A673 (cell line): ENCODE results near the gene ENTPD7. TPM values are rescaled to one million over a fixed set of nuclear protein-coding genes. Genes with fewer than 3 reads are reported as not detected.

Source experiments
- BruUV-seq: library from RNA; stranded (reverse); fragments of 400-500 nt; replicated peaks from 2 replicates; lab custom pipeline; 2021; lab: Mats Ljungman, UMichigan
- CTCF ChIA-PET: fragments of 300-600 bp; sonication (Branson Sonifier 250); formaldehyde crosslinking; loops from one replicate; lab custom pipeline; 2022; ENCODE audit warnings: antibody characterized with exemption; lab: Charles Lee
- POLR2A ChIA-PET: fragments of 300-600 bp; sonication (Branson Sonifier 250); formaldehyde crosslinking; loops from one replicate; lab custom pipeline; 2022; ENCODE audit warnings: antibody characterized with exemption; ENCODE audit not compliant: low non-redundant PET; lab: Charles Lee
- DNase-seq: peaks from one replicate; pipeline ENCODE4 v3.0.0-alpha.2; 2015; ENCODE audit warnings: low spot score
- H3K27ac ChIP-seq: fragments of 200-600 bp; sonication (generic); 2 replicates; pipeline ENCODE4 v1.5.1; 2016; ENCODE audit warnings: mixed run types, low read depth, mild to moderate bottlenecking, mixed read lengths, antibody characterized with exemption, low read length; ENCODE audit not compliant: poor library complexity, severe bottlenecking
- H3K27me3 ChIP-seq: fragments of 200-600 bp; sonication (generic); replicated peaks from 2 replicates; pipeline ENCODE4 v1.6.1; 2017; ENCODE audit warnings: mixed run types, low read depth, mild to moderate bottlenecking, mixed read lengths, antibody characterized with exemption, low read length; ENCODE audit not compliant: insufficient read depth, poor library complexity
- H3K36me3 ChIP-seq: fragments of 200-600 bp; sonication (generic); 2 replicates; pipeline ENCODE4 v1.6.1; 2016; ENCODE audit warnings: mixed run types, mild to moderate bottlenecking, mixed read lengths, antibody characterized with exemption, low read length; ENCODE audit not compliant: insufficient read depth, poor library complexity, severe bottlenecking
- H3K4me1 ChIP-seq: fragments of 200-600 bp; sonication (generic); 2 replicates; pipeline ENCODE4 v1.6.1; 2017; ENCODE audit warnings: mixed run types, mild to moderate bottlenecking, mixed read lengths, antibody characterized with exemption, low read length; ENCODE audit not compliant: insufficient read depth, poor library complexity, severe bottlenecking
- H3K4me3 ChIP-seq: fragments of 200-600 bp; sonication (generic); 2 replicates; pipeline ENCODE4 v1.5.1; 2016; ENCODE audit warnings: low read depth, mixed run types, mild to moderate bottlenecking, mixed read lengths, low read length; ENCODE audit not compliant: poor library complexity, severe bottlenecking
- H3K9me3 ChIP-seq: fragments of 200-600 bp; sonication (generic); 2 replicates; pipeline ENCODE4 v1.6.1; 2016; ENCODE audit warnings: mixed run types, low read depth, mild to moderate bottlenecking, mixed read lengths, antibody characterized with exemption, low read length; ENCODE audit not compliant: poor library complexity, severe bottlenecking
- EZH2 ChIP-seq: fragments of 200-600 bp; sonication (generic); IDR thresholded peaks from 2 replicates; pipeline ENCODE4 v1.6.1; 2017; ENCODE audit warnings: borderline replicate concordance, low read depth, mild to moderate bottlenecking, mixed read lengths, antibody characterized with exemption, low read length; ENCODE audit not compliant: poor library complexity, severe bottlenecking
- intact Hi-C: fragments of 100-400 bp; cut with micrococcal nuclease; formaldehyde crosslinking; loops from one replicate; pipeline ENCODE4 v1.10.0; 2022; ENCODE audit not compliant: unreplicated experiment
- total RNA-seq: library from RNA; stranded (reverse); gene quantifications from 2 replicates; pipeline ENCODE4 v1.2.3, GENCODE V29; 2021
- TF ChIP-seq, protein P1 (sequence below): fragments of 300-800, 200-600 bp; sonication (generic); conservative IDR thresholded peaks from 2 replicates; pipeline ENCODE4 v1.5.1; 2017; ENCODE audit warnings: low read depth, mild to moderate bottlenecking, antibody characterized with exemption, low read length, moderate library complexity, mixed read lengths

Gene ENTPD7
- total RNA-seq, 1 experiment from 2014 or later: 11.1 TPM

DNA sequence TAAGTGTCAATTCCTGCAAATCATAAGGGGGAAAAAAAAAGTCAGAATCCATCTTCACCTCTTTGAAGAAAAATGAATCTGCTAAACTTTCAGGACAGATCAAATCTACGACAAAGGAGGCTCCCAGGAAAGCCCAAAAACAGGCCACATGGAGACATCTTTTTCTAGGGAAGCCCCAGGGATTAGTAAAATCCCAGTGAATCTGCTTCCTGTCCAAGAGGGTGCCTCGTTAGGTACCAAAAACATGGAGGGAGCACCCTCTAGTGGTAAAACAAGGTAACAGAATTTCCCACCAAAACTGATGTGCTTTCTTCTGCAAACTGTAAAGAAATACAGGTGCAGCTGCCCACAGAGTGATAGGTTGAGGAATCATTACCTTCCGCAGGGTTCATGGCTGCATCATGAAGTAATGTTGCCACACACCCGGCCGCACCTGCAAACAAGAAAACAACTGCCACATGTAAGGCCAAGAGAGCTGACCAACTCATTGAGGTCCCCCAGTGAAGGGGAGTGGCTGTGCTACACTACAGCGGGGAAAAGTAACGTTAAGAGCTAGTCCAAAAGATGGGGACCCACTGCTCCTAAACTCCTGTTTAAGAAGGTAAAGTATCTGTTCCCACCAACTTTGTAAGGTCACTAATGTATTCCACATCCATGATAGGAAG lies 47.0 kb upstream of the ENTPD7 start:
- Histone ChIP-seq H3K4me1 (peaks cover 4% of the 10 kb centered on the region), H3K4me3 (no peak overlapping the region), H3K27me3 (no peaks in the 10 kb centered on the region), H3K36me3 (peaks cover 18% of the 10 kb centered on the region), H3K27ac (no peak overlapping the region), H3K9me3 (no peaks in the 10 kb centered on the region)
- no peak for TF ChIP-seq EZH2
- TF ChIP-seq, protein P1, sequence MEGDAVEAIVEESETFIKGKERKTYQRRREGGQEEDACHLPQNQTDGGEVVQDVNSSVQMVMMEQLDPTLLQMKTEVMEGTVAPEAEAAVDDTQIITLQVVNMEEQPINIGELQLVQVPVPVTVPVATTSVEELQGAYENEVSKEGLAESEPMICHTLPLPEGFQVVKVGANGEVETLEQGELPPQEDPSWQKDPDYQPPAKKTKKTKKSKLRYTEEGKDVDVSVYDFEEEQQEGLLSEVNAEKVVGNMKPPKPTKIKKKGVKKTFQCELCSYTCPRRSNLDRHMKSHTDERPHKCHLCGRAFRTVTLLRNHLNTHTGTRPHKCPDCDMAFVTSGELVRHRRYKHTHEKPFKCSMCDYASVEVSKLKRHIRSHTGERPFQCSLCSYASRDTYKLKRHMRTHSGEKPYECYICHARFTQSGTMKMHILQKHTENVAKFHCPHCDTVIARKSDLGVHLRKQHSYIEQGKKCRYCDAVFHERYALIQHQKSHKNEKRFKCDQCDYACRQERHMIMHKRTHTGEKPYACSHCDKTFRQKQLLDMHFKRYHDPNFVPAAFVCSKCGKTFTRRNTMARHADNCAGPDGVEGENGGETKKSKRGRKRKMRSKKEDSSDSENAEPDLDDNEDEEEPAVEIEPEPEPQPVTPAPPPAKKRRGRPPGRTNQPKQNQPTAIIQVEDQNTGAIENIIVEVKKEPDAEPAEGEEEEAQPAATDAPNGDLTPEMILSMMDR: peak; percentile 84
- ChIA-PET POLR2A (no interaction called here), CTCF (interaction anchor here (0.6 to 1.9 kb wide), 4 partner anchors 51 to 254 kb away, joined by 3 to 17 read pairs (median 4); partner anchors contain the start of gene GOT1)
- no TSS peak for BruUV-seq
- peak; percentile 84 for DNase-seq
- intact Hi-C loops: loop anchor here (1.0 kb wide), 3 partner anchors 52 to 220 kb away; no protein-coding TSS in a partner anchor

GRCh38 chr10:99615426-99615825 lies 43.9 kb upstream of the ENTPD7 start:
- H3K4me1 ChIP-seq: peaks cover 16% of the 10 kb centered on the region
- no TSS peak for BruUV-seq
- TF ChIP-seq, protein P1: no peak
- TF ChIP-seq EZH2: no peak
- H3K27me3 ChIP-seq: no peaks in the 10 kb centered on the region
- ChIA-PET POLR2A (no interaction called here), CTCF (interaction anchor here (0.7 kb wide), 1 partner anchor 233 kb away, joined by 4 read pairs; no protein-coding TSS in a partner anchor)
- no peak overlapping the region for H3K27ac ChIP-seq
- no peaks in the 10 kb centered on the region for H3K9me3 ChIP-seq
- H3K36me3 ChIP-seq: peaks cover 9% of the 10 kb centered on the region
- no peak for DNase-seq
- intact Hi-C loops: no loop called here
- H3K4me3 ChIP-seq: no peak overlapping the region

- POLR2A ChIA-PET: no interaction called here
- DNase-seq: no peak
- intact Hi-C loops: no loop called here
- no peak for TF ChIP-seq EZH2
- TF ChIP-seq, protein P1: no peak
- H3K9me3 ChIP-seq: no peaks in the 10 kb centered on the region
- peak overlapping the region; percentile 7 for H3K27ac ChIP-seq
- CTCF ChIA-PET: interaction anchor here (1.6 kb wide), 1 partner anchor 182 kb away, joined by 6 read pairs; no protein-coding TSS in a partner anchor
- H3K4me1 ChIP-seq: peaks cover 12% of the 10 kb centered on the region
- peak overlapping the region; percentile 84 for H3K4me3 ChIP-seq
- no peaks in the 10 kb centered on the region for H3K27me3 ChIP-seq
- BruUV-seq: no TSS peak
- no peaks in the 10 kb centered on the region for H3K36me3 ChIP-seq
Measured at GRCh38 chr10:99617696-99618095, 41.6 kb upstream of the ENTPD7 start.
